Effector memory CD8-positive, alpha-beta T cell (primary cell): Measurements from ENCODE around the gene USP6.
"Not testable (repeated sequence)": the region's sequence is repeated elsewhere in the genome, so short reads cannot be mapped to it uniquely, and the experiment has no call there.

Source experiments
- ATAC-seq: fragments of 150-1000 bp; cut with Tn5 transposase; replicated peaks from 2 replicates; pipeline ENCODE4 v1.10.0; 2021; ENCODE audit warnings: mild to moderate bottlenecking, moderate library complexity
- DNase-seq, 3 experiments: peaks; one replicate each; pipeline ENCODE4 v3.0.0; 2021
- H3K27ac Mint-ChIP-seq, 2 donors: one replicate each; pipeline ENCODE4 v1.8.0; 2022; ENCODE audit warnings: mild to moderate bottlenecking in 2 of 2, mixed read lengths in 2 of 2, moderate library complexity in 2 of 2
- H3K27me3 Mint-ChIP-seq, 2 donors: one replicate each; pipeline ENCODE4 v1.8.0; 2022; ENCODE audit warnings: mixed read lengths in 2 of 2
- H3K36me3 Mint-ChIP-seq: one replicate; pipeline ENCODE4 v1.8.0; 2022; ENCODE audit warnings: mild to moderate bottlenecking, moderate library complexity, mixed read lengths; ENCODE audit not compliant: insufficient read depth
- H3K4me1 Mint-ChIP-seq, 2 donors: one replicate each; pipeline ENCODE4 v1.8.0; 2022; ENCODE audit warnings: low read depth in 2 of 2, mixed read lengths in 2 of 2
- H3K4me3 Mint-ChIP-seq, 2 donors: one replicate each; pipeline ENCODE4 v1.8.0; 2022; ENCODE audit warnings: mild to moderate bottlenecking in 2 of 2, mixed read lengths in 2 of 2, moderate library complexity in 2 of 2
- H3K9me3 Mint-ChIP-seq, 2 donors: one replicate each; pipeline ENCODE4 v1.8.0; 2022; ENCODE audit warnings: mixed read lengths in 2 of 2

The USP6 gene

GRCh38 chr17:5203178-5203907, 87.5 kb downstream of the USP6 start:
- Mint-ChIP-seq H3K36me3 (peaks cover 3% of the 10 kb centered on the region), H3K4me1 (peaks cover 6 to 10% of the 10 kb centered on the region in 2 donors), H3K27me3 (no peaks in the 10 kb centered on the region), H3K27ac (no peak overlapping the region), H3K9me3 (no peaks in the 10 kb centered on the region), H3K4me3 (no peak overlapping the region)
- DNase-seq (no peak), ATAC-seq (no peak)

- Mint-ChIP-seq H3K4me3 (no peak overlapping the region), H3K4me1 (peaks cover 5 to 9% of the 10 kb centered on the region in 2 donors), H3K27ac (peak overlapping the region in 1 of 2 donors; percentile 47), H3K36me3 (peaks cover 3% of the 10 kb centered on the region), H3K27me3 (no peaks in the 10 kb centered on the region), H3K9me3 (no peaks in the 10 kb centered on the region)
- no peak for DNase-seq
- ATAC-seq, result no peak
Measured at GRCh38 chr17:5203908-5204294, 88.1 kb downstream of the USP6 start.

- peaks cover 3 to 4% of the 10 kb centered on the region in 2 donors for H3K4me1 Mint-ChIP-seq
- no peaks in the 10 kb centered on the region for H3K27me3 Mint-ChIP-seq
- H3K9me3 Mint-ChIP-seq, result no peaks in the 10 kb centered on the region
- no peak for DNase-seq
- ATAC-seq, result no peak
- H3K4me3 Mint-ChIP-seq, result no peak overlapping the region
- H3K36me3 Mint-ChIP-seq, result peaks cover 4% of the 10 kb centered on the region
- no peak overlapping the region for H3K27ac Mint-ChIP-seq
Measured at GRCh38 chr17:5209396-5209795, 93.6 kb downstream of the USP6 start.

GRCh38 chr17:5210091-5210490, 94.3 kb downstream of the USP6 start:
- ATAC-seq (no peak), DNase-seq (no peak)
- Mint-ChIP-seq H3K4me3 (no peak overlapping the region), H3K27me3 (no peaks in the 10 kb centered on the region), H3K4me1 (peaks cover 3 to 4% of the 10 kb centered on the region in 2 donors), H3K27ac (peak overlapping the region in 1 of 2 donors; percentile 53), H3K9me3 (no peaks in the 10 kb centered on the region), H3K36me3 (peaks cover 3% of the 10 kb centered on the region)

GRCh38 chr17:5210614-5211252, 94.9 kb downstream of the USP6 start:
- H3K9me3 Mint-ChIP-seq, result no peaks in the 10 kb centered on the region
- ATAC-seq (no peak), DNase-seq (no peak)
- no peak overlapping the region for H3K4me3 Mint-ChIP-seq
- peaks cover 3 to 4% of the 10 kb centered on the region in 2 donors for H3K4me1 Mint-ChIP-seq
- H3K27me3 Mint-ChIP-seq, result no peaks in the 10 kb centered on the region
- peak overlapping the region in 1 of 2 donors; percentile 53 for H3K27ac Mint-ChIP-seq
- peaks cover 9% of the 10 kb centered on the region for H3K36me3 Mint-ChIP-seq

- H3K27me3 Mint-ChIP-seq, result no peaks in the 10 kb centered on the region
- DNase-seq (no peak), ATAC-seq (no peak)
- peak overlapping the region in 1 of 2 donors; percentile 5 for H3K27ac Mint-ChIP-seq
- H3K9me3 Mint-ChIP-seq, result no peaks in the 10 kb centered on the region
- H3K4me3 Mint-ChIP-seq, result no peak overlapping the region
- peaks cover 3 to 4% of the 10 kb centered on the region in 2 donors for H3K4me1 Mint-ChIP-seq
- H3K36me3 Mint-ChIP-seq, result peaks cover 11% of the 10 kb centered on the region
Measured at GRCh38 chr17:5211458-5211857, 95.6 kb downstream of the USP6 start.

GRCh38 chr17:5217562-5217961, 101.7 kb downstream of the USP6 start:
- not testable (repeated sequence) for H3K9me3 Mint-ChIP-seq, ATAC-seq, H3K27ac Mint-ChIP-seq, H3K4me3 Mint-ChIP-seq, DNase-seq, H3K27me3 Mint-ChIP-seq
- Mint-ChIP-seq H3K36me3 (peaks cover 14% of the 10 kb centered on the region), H3K4me1 (peaks cover 17 to 25% of the 10 kb centered on the region in 2 donors)

GRCh38 chr17:5219536-5219935, 103.7 kb downstream of the USP6 start:
- Mint-ChIP-seq H3K36me3 (peaks cover 14% of the 10 kb centered on the region), H3K27ac (peak overlapping the region; percentile 88 to 95), H3K27me3 (no peaks in the 10 kb centered on the region)

GRCh38 chr17:5220074-5220473, 104.2 kb downstream of the USP6 start:
- peaks cover 24 to 39% of the 10 kb centered on the region in 2 donors for H3K4me1 Mint-ChIP-seq
- no peak for ATAC-seq
- DNase-seq, result no peak
- H3K27ac Mint-ChIP-seq, result peak overlapping the region; percentile 88 to 95
- no peaks in the 10 kb centered on the region for H3K9me3 Mint-ChIP-seq
- H3K27me3 Mint-ChIP-seq, result no peaks in the 10 kb centered on the region
- peaks cover 14% of the 10 kb centered on the region for H3K36me3 Mint-ChIP-seq
- no peak overlapping the region for H3K4me3 Mint-ChIP-seq

More at GRCh38 chr17:5219536-5219935, 103.7 kb downstream of the USP6 start:
- DNase-seq (no peak), ATAC-seq (no peak)
- Mint-ChIP-seq H3K9me3 (no peaks in the 10 kb centered on the region), H3K4me3 (no peak overlapping the region), H3K4me1 (peaks cover 21 to 34% of the 10 kb centered on the region in 2 donors)

GRCh38 chr17:5221912-5222311, 106.1 kb downstream of the USP6 start:
- not testable (repeated sequence) for H3K27me3 Mint-ChIP-seq, H3K36me3 Mint-ChIP-seq, H3K9me3 Mint-ChIP-seq, ATAC-seq, DNase-seq
- Mint-ChIP-seq H3K4me1 (peaks cover 35 to 51% of the 10 kb centered on the region in 2 donors), H3K4me3 (peak overlapping the region; percentile 56 to 60), H3K27ac (peak overlapping the region; percentile 88 to 95)
